ENCODE data around the gene SLC8A1. TPM values are rescaled to one million over a fixed set of nuclear protein-coding genes. Genes with fewer than 3 reads are reported as not detected.

Gene SLC8A1
- total RNA-seq, 1 donor from 2014 or later = 9.6 TPM

DNA sequence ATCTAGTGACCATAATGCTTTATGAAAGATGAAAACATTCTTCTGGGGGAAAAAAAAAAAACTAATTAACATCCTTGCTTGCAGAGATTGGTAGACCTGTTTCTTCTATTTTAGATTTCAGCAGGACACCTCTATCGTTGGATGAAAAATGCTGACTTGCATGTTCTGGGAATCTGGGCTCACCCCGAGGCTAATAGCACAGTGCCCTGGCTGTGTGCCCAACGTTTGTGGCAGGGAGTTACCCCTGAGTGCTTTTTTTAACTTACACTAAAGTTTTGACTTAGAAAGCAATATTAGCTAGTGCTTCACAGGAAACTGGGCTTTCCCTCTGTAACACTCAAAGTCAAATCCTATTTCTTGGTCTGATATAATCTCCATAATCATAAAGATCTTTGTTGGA lies 233.2 kb downstream of the SLC8A1 start:
- H3K4me3 ChIP-seq = no peak overlapping the region
- H3K4me2 ChIP-seq = no peak overlapping the region
- peaks cover 4% of the 10 kb centered on the region for H3K36me3 Mint-ChIP-seq
- no peaks in the 10 kb centered on the region for H3K36me3 ChIP-seq
- no peaks in the 10 kb centered on the region for H3K27me3 ChIP-seq
- H4K20me1 ChIP-seq (ENCODE audit: low read depth) = no peaks in the 10 kb centered on the region
- H3K9me3 ChIP-seq (ENCODE audit: low read depth) = peaks cover 6% of the 10 kb centered on the region
- H3K9me3 Mint-ChIP-seq = peaks cover 24% of the 10 kb centered on the region
- DNase-seq (ENCODE audit: low spot score) = no peak
- TF ChIP-seq EZH2phosphoT487 (IDR thresholded peaks at IDR 0.05) (no peak), CTCF (IDR thresholded peaks at IDR 0.05) (no peak), EZH2 (IDR thresholded peaks at IDR 0.05) (no peak)
- H3K27ac ChIP-seq = no peak overlapping the region
- H3K79me2 ChIP-seq (ENCODE audit: low read depth) = no peaks in the 10 kb centered on the region
- no peak overlapping the region for H2AFZ ChIP-seq (replicated peaks)
- no peaks in the 10 kb centered on the region for H3K4me1 Mint-ChIP-seq
- H3K27me3 Mint-ChIP-seq (ENCODE audit: insufficient read depth, low read depth) = no peaks in the 10 kb centered on the region
- H3K4me3 Mint-ChIP-seq = no peak overlapping the region
- H3K4me1 ChIP-seq = no peaks in the 10 kb centered on the region
- no peaks in the 10 kb centered on the region for H3F3A ChIP-seq (ENCODE audit: low read depth)
- no peak overlapping the region for H3K27ac Mint-ChIP-seq
- no peak overlapping the region for H3K9ac ChIP-seq

DNA sequence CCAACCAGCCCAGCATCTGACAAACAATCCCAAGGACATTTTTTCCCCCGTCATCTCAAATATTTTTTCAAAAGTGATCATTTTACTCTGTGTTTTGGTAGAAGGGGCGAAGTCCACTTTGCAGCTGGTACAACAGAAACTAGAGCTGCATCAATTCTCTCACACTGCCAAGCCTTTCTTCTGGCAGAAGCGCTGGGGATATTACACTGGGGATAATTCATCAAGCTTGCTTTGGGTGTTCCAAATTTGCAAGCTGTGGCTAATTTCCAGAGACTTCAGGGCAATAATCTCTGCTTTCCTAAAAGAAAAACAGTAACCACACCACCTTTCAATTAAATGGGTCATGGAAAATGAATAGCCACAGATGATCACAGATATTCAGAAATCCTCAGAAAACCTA lies 238.3 kb downstream of the SLC8A1 start:
- H4K20me1 ChIP-seq (ENCODE audit: low read depth) = no peaks in the 10 kb centered on the region
- H3K27ac ChIP-seq = no peak overlapping the region

DNA sequence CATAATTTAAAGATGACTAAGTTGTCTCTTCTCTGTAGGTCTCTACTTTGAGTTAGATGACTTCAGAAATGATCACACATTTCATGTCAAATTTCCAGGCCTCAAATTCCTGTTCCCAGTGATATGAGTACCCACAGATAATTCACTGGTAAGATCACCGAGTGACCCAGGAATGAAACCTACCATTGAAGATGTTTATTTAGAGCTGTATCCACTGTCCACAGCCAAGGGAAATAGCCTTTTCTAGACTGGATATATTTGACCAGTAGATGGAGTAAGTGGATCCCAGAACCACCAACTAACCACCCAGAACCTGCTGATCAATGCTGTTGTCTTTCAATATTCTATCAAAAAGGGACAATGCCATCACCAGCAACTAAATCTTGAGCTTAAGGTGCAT lies 238.8 kb downstream of the SLC8A1 start:
- no peaks in the 10 kb centered on the region for H3K79me2 ChIP-seq (ENCODE audit: low read depth)
- no peak overlapping the region for H3K4me3 Mint-ChIP-seq
- TF ChIP-seq EZH2 (IDR thresholded peaks at IDR 0.05) = no peak
- no peak for TF ChIP-seq EZH2phosphoT487 (IDR thresholded peaks at IDR 0.05)
- peak; percentile 37 for TF ChIP-seq CTCF (IDR thresholded peaks at IDR 0.05)
- H3K9me3 ChIP-seq (ENCODE audit: low read depth) = peaks cover 6% of the 10 kb centered on the region
- no peaks in the 10 kb centered on the region for H3F3A ChIP-seq (ENCODE audit: low read depth)
- no peak overlapping the region for H3K4me3 ChIP-seq
- no peaks in the 10 kb centered on the region for H3K27me3 Mint-ChIP-seq (ENCODE audit: insufficient read depth, low read depth)
- DNase-seq (ENCODE audit: low spot score) = peak; percentile 15
- no peak overlapping the region for H3K9ac ChIP-seq
- peaks cover 9% of the 10 kb centered on the region for H3K4me1 Mint-ChIP-seq
- H4K20me1 ChIP-seq (ENCODE audit: low read depth) = no peaks in the 10 kb centered on the region
- peaks cover 4% of the 10 kb centered on the region for H3K36me3 Mint-ChIP-seq
- peaks cover 10% of the 10 kb centered on the region for H3K4me1 ChIP-seq
- H2AFZ ChIP-seq (replicated peaks) = no peak overlapping the region
- no peaks in the 10 kb centered on the region for H3K27me3 ChIP-seq
- H3K4me2 ChIP-seq = no peak overlapping the region
- H3K36me3 ChIP-seq = no peaks in the 10 kb centered on the region
- no peak overlapping the region for H3K27ac ChIP-seq
- peaks cover 16% of the 10 kb centered on the region for H3K9me3 Mint-ChIP-seq
- no peak overlapping the region for H3K27ac Mint-ChIP-seq

More for the DNA sequence above, 238.3 kb downstream of the SLC8A1 start:
- H3K27me3 ChIP-seq = no peaks in the 10 kb centered on the region
- H3K9ac ChIP-seq = no peak overlapping the region
- Mint-ChIP-seq H3K9me3 (peaks cover 16% of the 10 kb centered on the region), H3K27ac (no peak overlapping the region), H3K27me3 (ENCODE audit: insufficient read depth, low read depth) (no peaks in the 10 kb centered on the region), H3K4me3 (no peak overlapping the region), H3K4me1 (peaks cover 9% of the 10 kb centered on the region), H3K36me3 (peaks cover 4% of the 10 kb centered on the region)
- no peaks in the 10 kb centered on the region for H3K36me3 ChIP-seq
- no peak overlapping the region for H2AFZ ChIP-seq (replicated peaks)
- no peaks in the 10 kb centered on the region for H3K79me2 ChIP-seq (ENCODE audit: low read depth)
- no peak overlapping the region for H3K4me3 ChIP-seq
- H3K9me3 ChIP-seq (ENCODE audit: low read depth) = peaks cover 6% of the 10 kb centered on the region
- no peak overlapping the region for H3K4me2 ChIP-seq
- H3K4me1 ChIP-seq = peaks cover 5% of the 10 kb centered on the region
- H3F3A ChIP-seq (ENCODE audit: low read depth) = no peaks in the 10 kb centered on the region
- no peak for DNase-seq (ENCODE audit: low spot score)
- TF ChIP-seq EZH2 (IDR thresholded peaks at IDR 0.05) = no peak
- TF ChIP-seq CTCF (IDR thresholded peaks at IDR 0.05) = no peak
- TF ChIP-seq EZH2phosphoT487 (IDR thresholded peaks at IDR 0.05) = no peak

Measured in neural progenitor cell (in vitro differentiated cells).